GM13977 (cell line): ENCODE results near the gene CABLES2.

Source experiments
- DNase-seq: peaks from one replicate; pipeline ENCODE4 v3.0.0; 2012; ENCODE audit warnings: low spot score
- in situ Hi-C: fragments of 300-500 bp; cut with MboI; formaldehyde crosslinking; loops from one replicate; pipeline ENCODE4 v1.12.0; 2022; ENCODE audit warnings: low sequenced_read_pairs, low pct_unique_long_range_greater_than_20kb, mixed read lengths, inconsistent platforms; ENCODE audit not compliant: unreplicated experiment
- TF ChIP-seq, protein P1 (sequence below): IDR thresholded peaks from 2 replicates; pipeline ENCODE4 v1.5.1; 2012; ENCODE audit warnings: mild to moderate bottlenecking, control low read depth; ENCODE audit not compliant: insufficient read depth; ENCODE audit errors: extremely low read depth, missing control alignments

The CABLES2 gene

GRCh38 chr20:62357187-62357667 lies 49.9 kb downstream of the CABLES2 start:
- DNase-seq = no peak
- TF ChIP-seq, protein P1, sequence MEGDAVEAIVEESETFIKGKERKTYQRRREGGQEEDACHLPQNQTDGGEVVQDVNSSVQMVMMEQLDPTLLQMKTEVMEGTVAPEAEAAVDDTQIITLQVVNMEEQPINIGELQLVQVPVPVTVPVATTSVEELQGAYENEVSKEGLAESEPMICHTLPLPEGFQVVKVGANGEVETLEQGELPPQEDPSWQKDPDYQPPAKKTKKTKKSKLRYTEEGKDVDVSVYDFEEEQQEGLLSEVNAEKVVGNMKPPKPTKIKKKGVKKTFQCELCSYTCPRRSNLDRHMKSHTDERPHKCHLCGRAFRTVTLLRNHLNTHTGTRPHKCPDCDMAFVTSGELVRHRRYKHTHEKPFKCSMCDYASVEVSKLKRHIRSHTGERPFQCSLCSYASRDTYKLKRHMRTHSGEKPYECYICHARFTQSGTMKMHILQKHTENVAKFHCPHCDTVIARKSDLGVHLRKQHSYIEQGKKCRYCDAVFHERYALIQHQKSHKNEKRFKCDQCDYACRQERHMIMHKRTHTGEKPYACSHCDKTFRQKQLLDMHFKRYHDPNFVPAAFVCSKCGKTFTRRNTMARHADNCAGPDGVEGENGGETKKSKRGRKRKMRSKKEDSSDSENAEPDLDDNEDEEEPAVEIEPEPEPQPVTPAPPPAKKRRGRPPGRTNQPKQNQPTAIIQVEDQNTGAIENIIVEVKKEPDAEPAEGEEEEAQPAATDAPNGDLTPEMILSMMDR = no peak
- in situ Hi-C loops = no loop called here

- DNase-seq = no peak
- TF ChIP-seq, protein P1 = no peak
- in situ Hi-C loops = no loop called here
Observed at GRCh38 chr20:62356589-62357186, 50.4 kb downstream of the CABLES2 start.

DNA sequence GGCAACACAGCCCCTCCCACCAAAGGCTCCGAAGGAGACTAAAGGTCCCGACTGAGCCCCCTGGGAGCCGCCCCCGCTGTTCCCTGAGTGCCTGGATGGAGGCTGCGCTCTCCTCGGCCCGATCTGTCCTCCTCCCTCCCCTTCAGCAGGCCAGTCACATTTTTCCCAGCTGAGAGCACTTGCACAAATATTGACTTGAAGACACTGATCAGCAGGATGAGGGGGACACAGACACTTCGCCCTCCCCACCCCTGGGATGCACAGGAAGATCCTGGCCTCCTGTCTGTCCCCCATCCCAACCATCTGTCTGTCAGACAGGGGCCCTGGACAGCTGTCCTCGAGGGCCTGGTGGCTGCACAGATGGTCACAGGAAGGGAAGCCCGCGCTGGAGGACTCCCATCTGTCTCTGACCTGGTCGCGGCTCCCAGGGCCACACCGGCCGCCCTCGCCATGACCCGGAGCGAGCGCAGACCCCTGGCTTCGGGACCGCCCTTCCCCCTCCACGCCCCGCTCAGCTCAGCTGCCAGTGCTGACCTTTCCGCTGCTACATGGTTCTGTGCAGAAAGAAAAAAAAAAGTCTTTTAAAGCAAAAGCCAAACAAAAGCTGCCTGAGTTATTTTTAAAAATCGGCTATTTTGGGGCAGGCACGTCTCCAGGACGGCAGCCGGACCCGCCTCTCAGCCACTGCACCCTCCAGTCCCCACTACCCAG lies 51.1 kb downstream of the CABLES2 start:
- in situ Hi-C loops = no loop called here
- no peak for DNase-seq
- TF ChIP-seq, protein P1 = no peak

GRCh38 chr20:62355516-62355877 lies 51.6 kb downstream of the CABLES2 start:
- in situ Hi-C loops = no loop called here
- TF ChIP-seq, protein P1 = no peak
- DNase-seq = no peak

DNA sequence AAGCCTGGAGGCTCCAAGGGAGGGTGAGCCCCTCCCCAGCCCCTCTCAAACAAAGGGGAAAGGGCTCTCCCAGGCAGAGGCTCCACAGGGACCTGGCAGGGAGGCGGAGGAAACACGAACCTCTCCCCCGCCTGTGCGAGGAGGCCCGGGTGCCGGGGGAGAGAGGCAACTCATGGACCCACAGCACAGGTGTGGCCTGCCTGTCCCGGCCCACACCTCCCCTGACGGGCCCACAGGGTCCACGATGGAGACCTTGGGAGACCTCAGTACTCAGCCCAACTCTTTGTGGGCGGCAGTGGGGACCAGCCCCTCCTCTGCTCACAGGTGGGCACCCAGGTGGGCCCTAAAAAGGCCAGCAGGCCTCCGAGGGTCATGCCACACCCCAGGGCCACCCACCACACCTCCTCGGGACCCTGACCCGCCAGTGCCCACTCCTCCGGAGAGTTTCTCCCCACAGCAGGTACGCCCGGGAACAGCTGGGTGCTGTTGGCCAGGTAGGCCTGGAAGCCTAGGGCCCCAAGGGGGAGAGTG lies 52.2 kb downstream of the CABLES2 start:
- TF ChIP-seq, protein P1 = no peak
- in situ Hi-C loops = no loop called here

DNA sequence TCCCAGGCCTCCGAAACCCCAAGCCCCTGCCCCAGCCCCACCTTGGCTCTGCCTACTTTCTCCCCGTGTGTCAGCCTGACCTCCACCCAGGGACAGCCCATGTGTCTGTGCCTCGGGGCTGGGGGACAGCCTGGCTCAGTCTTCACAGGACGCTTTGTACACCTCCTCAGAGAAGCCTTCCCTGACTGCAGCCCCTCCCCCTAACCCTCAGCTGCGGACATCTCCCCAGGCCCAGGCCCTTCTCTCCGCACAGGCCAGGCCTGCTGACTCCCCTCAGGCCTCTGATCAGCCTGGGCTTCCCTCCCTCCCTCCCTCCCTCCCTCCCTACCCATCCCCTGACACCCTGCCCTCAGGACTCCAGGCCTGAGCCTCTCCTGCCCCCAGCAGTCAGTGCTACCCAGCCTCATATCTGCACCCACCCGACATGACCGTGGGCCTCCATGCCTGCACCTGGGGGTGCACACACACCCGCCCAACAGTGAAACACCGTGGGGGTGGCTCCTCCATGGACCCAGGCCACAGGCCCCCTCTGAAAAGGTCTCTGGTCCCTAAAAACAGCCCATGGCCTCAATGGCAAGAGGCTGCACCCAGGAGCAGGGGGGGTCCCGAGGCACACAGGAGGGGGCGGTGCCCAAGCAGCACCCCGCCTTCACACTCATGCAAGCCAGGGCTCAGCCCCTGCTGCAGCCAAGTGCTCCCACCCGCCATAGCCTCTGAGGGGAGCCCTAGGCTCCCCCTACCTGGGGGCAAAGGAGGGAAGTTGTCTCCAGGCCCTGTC lies 52.9 kb downstream of the CABLES2 start:
- DNase-seq = no peak
- in situ Hi-C loops = no loop called here
- TF ChIP-seq, protein P1 = no peak

More for the DNA sequence above, 52.2 kb downstream of the CABLES2 start:
- no peak for DNase-seq
